ENCODE measurements around the gene SV2A. TPM values are rescaled to one million over a fixed set of nuclear protein-coding genes. Genes with fewer than 3 reads are reported as not detected.
A peak's percentile ranks its signal among the peaks of the same experiment; 100 is the strongest.

The SV2A gene
- total and polyA plus RNA-seq, 2 donors (not counting 1 experiment from before 2014, with no cell fraction given), result 0.07 to 0.24 TPM

- peaks cover 0 to 2% (median 0%) of the 10 kb centered on the region in 4 experiments for H3K27me3 ChIP-seq (replicated peaks in 1 of 4; ENCODE audit: control extremely low read depth in 1 of 4, control insufficient read depth in 3 of 4, insufficient read depth in 4 of 4, low read length in 3 of 4)
- no peaks in the 10 kb centered on the region for H3K9me3 Mint-ChIP-seq (ENCODE audit: insufficient read depth)
Measured at GRCh38 chr1:149928401-149928724, 10.7 kb upstream of the SV2A start.

More at GRCh38 chr1:149928401-149928724, 10.7 kb upstream of the SV2A start:
- Histone ChIP-seq H2AFZ (ENCODE audit: insufficient read depth, low read depth, low read length, poor library complexity, severe bottlenecking) (peak overlapping the region; percentile 91), H3K4me3 (ENCODE audit: control extremely low read depth in 1 of 5, extremely low read depth in 1 of 5, insufficient read depth in 1 of 5, low read depth in 2 of 5, low read length in 4 of 5) (peak overlapping the region; percentile 76 to 98 (median 89)), H3K4me1 (ENCODE audit: control insufficient read depth in 2 of 2, insufficient read depth in 2 of 2, low read length in 2 of 2) (peaks cover 17 to 24% of the 10 kb centered on the region in 2 donors), H3K79me2 (ENCODE audit: control insufficient read depth, insufficient read depth, low read length) (peaks cover 16% of the 10 kb centered on the region), H3K9me3 (ENCODE audit: control extremely low read depth in 1 of 3, control insufficient read depth in 2 of 3, insufficient read depth in 1 of 3, low read length in 2 of 3) (no peaks in the 10 kb centered on the region), H4K20me1 (ENCODE audit: control insufficient read depth, insufficient read depth, low read length, poor library complexity, severe bottlenecking) (peaks cover 29% of the 10 kb centered on the region), H3K36me3 (replicated peaks in 1 of 2; ENCODE audit: control extremely low read depth in 1 of 2, control insufficient read depth in 1 of 2, extremely low read depth in 1 of 2, insufficient read depth in 2 of 2, low read length in 1 of 2) (peaks cover 4 to 36% of the 10 kb centered on the region in 2 experiments), H3K4me2 (replicated peaks; ENCODE audit: low read depth, low read length, poor library complexity, severe bottlenecking) (peak overlapping the region; percentile 91), H3K27ac (ENCODE audit: low read length in 2 of 2) (peak overlapping the region; percentile 74 to 90), H3K9ac (ENCODE audit: low read length) (peak overlapping the region; percentile 76)
- H3K27me3 Mint-ChIP-seq, result peaks cover 23% of the 10 kb centered on the region
- no peak for ATAC-seq (ENCODE audit: low read depth)
- DNase-seq, result no peak
- POLR2A ChIA-PET, result interaction anchor here (0.6 to 2.6 kb wide), 5 partner anchors 23 to 1081 kb away, joined by 3 to 37 read pairs (median 4); a partner anchor contains a TSS
- TF ChIP-seq CTCF (IDR thresholded peaks at IDR 0.05), result no peak
- TF ChIP-seq EZH2 (IDR thresholded peaks at IDR 0.05; ENCODE audit: borderline replicate concordance, insufficient read depth, low read depth, low read length, poor library complexity, severe bottlenecking), result no peak
- peak overlapping the region; percentile 97 for H3K27ac Mint-ChIP-seq
- CTCF ChIA-PET, result interaction anchor here (0.6 to 1.3 kb wide), 4 partner anchors 34 to 393 kb away, joined by 3 to 7 read pairs (median 5); partner anchors contain the start of gene PRPF3
- peaks cover 38% of the 10 kb centered on the region for H3K4me1 Mint-ChIP-seq
- intact Hi-C loops (cut with micrococcal nuclease), result loop anchor here (10.0 kb wide), 1 partner anchor 396 kb away; the partner anchor contains the start of gene PRPF3
- no CpG with 5 or more reads among the region's 1 CpG for WGBS (ENCODE audit: insufficient coverage)
- peak overlapping the region; percentile 98 for H3K4me3 Mint-ChIP-seq

Data from B cell (primary cell).